Skin of body (tissue), 2 donors: ENCODE measurements around the gene CCDC9B. TPM values are rescaled to one million over a fixed set of nuclear protein-coding genes. Genes with fewer than 3 reads are reported as not detected.
A peak's percentile ranks its signal among the peaks of the same experiment; 100 is the strongest.

Experiments
- DNase-seq: peaks from one replicate; lab custom pipeline; 2025; lab: John Stamatoyannopoulos, UW
- total RNA-seq: library from RNA; depleted of rRNA; stranded (reverse); fragments of >200 nt; gene quantifications from one replicate; pipeline ENCODE4 v1.2.3, GENCODE V29; 2014

CCDC9B gene
- total RNA-seq, 1 donor from 2014 or later, result 5.3 TPM

DNA sequence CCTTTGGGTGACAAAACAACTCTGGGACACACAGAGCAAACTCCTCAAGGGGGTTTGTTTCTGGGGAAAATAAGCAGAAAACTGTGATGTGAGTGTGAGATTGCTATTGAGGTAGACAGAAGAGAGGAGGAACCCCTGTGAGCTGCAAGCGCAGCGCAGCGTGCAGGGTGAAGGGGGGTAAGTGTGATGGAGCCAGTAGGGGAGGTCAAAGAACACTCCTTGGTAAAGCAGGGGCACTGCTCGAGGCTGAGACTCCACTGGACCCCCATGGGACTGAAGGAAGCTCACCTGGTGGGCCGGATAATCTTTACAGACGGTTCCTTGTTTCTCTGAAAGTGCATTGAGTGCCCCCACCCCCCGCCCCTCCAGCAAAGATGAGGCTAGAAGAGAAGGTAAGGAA lies 9.7 kb downstream of the CCDC9B start:
- no peak for DNase-seq

DNA sequence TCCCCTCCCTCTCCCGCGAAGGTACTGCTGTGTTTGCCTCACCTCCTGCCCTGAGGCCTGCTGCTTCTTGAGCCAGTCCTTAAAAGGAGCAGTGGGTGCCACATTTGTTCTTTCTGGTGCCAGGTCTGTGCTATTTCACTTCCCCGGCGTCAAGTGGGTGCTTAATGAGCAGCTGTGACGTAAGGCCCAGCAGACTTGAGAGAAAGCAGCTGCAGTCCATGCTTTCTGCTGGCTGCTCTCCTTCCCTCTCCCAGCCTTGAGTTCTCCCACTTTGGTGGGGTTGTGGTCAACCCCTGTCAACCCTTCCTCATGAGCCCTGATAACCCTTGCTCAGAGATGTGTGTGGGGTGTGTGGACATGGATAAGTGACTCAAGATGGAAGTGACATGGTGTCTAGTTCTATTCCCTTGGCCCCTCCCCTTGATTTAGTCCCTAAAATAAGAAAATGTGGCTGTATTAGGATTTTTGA lies 10.3 kb downstream of the CCDC9B start:
- DNase-seq, result no peak

- DNase-seq, result no peak
These were observed 10.9 kb downstream of the CCDC9B start for GRCh38 chr15:40329804-40330203.

DNA sequence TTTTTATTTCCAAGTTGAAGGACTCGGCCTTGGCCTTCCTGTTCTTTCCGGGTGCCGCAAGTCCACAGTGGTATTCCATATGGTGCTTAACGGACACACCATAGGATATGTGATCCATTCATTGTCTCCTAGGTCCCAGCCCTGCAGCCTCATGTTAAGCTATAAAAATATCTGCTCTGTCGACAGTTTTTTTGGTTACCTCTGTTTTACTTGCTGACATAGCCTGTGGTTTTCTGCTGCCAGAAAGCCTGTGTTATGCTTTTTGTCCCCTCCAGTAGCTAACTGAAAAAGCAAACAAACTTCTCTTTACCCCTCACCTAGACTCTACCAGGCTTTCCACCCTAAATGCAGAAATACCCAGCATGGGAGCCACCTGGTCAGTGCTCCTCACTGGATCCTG lies 12.0 kb downstream of the CCDC9B start:
- DNase-seq, result no peak

DNA sequence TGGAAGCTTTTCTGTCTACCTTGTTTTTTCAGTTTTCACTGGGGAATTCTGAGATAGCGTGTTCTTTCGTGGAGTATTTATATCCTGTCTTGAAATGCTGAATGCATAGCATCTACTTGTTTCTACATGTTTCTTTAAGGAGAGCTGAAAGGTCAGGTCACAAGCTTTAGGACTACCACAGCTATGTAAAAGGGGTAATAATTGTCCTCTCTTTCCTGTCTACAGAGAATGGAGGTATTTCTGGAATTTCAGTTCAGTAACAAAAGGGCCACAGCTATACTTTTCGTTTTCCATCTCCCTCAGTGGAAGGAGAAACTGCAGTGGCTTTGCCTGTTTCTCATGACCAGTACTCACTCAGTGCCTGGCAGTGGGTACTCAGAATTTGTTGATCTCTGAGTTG lies 12.6 kb downstream of the CCDC9B start:
- no peak for DNase-seq

- DNase-seq, result no peak
These were observed 13.3 kb downstream of the CCDC9B start for GRCh38 chr15:40327457-40327856.

GRCh38 chr15:40325700-40326099 lies 15.0 kb downstream of the CCDC9B start:
- no peak for DNase-seq

GRCh38 chr15:40325188-40325587 lies 15.6 kb downstream of the CCDC9B start:
- no peak for DNase-seq

GRCh38 chr15:40323953-40324937 lies 16.5 kb downstream of the CCDC9B start:
- no peak for DNase-seq

GRCh38 chr15:40323239-40323952 lies 17.3 kb downstream of the CCDC9B start, which contains the start of gene INAFM2:
Gene INAFM2 (plus strand): TSS chr15:40323692. CDS start chr15:40324056, 364 bp downstream.
- DNase-seq, result peak; percentile 88

DNA sequence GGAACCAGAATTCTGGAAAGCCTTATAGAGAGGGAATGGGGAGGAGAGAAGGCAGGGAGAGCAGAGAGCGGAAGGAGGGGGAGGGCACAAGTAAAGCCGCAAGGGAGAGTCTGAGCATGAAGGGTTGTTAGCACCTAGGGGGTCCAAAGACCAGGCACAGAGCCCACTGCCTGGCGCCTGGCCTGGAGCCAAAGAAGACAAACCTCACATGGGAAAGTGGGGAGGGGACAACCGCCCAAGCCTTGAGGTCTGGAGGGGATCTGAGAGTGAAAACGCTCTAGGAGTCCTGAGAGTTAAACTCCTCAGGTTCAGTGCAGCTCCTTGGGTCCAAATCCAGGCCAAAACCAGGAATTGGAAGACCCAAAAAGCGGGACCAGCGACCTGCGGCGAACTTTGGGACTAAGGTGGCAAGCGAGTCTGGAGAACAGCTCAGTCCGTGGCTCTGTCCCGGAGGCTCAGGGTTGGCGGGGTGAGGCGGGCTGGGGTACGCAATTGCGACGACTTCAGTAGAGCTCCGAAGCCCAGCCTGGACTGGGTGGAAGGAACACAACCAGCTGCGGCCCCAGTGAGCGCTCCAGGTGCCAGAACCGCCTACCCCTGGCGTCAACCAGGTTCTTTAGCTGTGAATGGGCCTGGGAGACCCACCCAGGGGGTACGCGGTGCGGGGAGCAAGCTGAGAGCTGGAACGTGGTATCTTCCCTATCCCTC lies 18.1 kb downstream of the CCDC9B start:
- DNase-seq, result no peak

DNA sequence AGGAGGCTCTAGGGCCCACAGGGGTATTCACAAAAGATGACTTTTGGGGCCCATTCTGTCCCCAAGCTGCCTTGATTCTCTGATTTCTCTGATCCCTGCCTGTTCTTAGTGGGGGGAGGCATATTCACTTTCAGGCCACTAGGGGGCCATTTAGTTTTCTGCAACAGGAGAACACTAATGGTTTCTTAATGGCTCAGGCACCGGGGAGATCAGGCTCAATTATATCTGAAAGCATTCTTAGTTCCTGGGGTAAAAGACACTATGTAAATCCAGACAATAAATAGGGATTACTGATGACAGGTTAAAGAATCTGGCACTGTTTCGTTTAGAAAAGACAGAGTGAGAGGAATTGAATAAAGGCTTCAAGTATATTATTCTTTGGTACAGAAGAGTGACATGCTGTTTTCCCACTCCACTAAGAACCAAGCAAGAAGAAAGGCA lies 19.8 kb downstream of the CCDC9B start:
- DNase-seq, result peak; percentile 61

DNA sequence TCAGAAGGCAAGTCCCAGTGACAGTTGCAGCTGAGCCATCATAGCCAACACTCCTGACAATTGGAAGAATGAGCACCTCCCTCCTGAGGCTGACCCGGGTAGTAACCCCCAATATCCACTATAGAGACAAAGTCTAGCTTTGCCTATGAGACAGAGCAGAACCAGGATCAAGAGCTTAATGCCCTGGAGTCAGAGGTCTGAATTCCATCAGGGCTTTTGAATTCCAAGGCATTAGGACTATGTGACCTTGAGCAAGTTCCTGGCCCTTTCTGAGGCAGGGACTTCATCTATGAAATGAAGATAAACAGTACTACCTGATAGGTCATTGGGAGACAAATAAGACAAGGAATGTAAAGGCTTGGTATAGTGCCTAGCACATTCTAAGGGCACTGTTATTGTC lies 20.3 kb downstream of the CCDC9B start:
- DNase-seq, result no peak

DNA sequence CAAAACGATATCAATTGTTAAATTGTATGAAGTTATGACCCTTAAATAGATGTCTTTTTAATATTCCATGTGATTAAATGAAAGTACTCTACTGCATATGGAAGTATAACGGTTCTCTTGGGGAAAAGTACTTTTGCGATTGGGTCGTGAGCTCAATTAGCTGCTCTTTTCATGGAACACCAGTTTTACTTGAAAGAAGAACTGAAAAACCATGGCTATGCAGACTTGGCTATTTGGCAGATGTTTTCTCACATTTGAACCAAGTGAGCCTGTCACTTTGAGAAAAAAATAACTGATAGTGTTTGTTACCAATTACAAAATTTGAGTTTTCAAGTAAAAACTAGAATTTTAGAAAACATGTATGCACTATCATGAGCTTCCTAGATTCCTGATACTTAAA lies 23.2 kb downstream of the CCDC9B start:
- no peak for DNase-seq

DNA sequence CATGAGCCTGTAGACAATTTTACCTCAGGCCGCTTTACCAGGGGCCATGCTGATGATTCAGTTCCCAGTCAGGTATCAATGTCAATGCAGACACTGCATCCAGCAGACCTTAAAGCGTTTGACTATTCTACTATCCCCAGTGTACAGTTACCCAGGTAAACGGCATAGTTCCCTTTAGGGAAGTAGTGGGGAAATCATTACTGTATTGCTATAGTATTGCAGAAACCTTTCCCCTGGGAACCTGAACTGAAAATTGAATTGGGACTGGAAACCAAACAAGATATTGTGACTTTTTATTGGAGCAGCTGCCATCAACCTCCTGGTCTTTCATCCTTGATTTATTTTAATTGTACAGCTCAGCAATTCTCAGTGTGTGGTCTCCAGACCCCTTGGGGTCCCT lies 23.8 kb downstream of the CCDC9B start:
- DNase-seq, result no peak

DNA sequence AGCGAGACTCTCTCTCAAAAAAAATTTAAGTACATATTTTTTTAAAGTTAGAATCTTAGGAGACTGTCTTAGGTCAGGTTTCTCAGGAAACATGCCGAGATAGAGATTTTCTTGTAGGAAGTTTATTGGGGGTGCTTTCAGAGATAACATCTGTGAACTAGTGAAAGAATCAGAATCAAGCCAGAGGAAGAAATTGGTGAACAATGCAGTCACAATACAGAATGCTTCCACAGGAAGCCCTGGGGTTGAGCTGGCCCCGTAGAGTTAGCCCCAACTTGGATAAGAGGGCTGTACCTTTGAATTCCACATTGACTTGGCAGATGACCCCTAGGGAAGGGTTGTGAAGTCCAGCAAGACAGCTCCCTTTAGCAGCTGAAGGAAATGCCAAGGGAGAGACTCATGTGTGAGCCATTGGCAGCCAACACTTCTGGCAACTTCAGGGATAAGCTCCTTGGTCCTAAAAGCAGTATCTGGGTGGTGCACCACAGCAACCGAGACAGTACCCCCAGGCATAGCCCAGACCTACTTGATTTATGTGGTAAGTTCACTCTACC lies 25.9 kb downstream of the CCDC9B start:
- no peak for DNase-seq

- no peak for DNase-seq
These were observed 27.0 kb downstream of the CCDC9B start for GRCh38 chr15:40313531-40314398.

- no peak for DNase-seq
These were observed 28.2 kb downstream of the CCDC9B start for GRCh38 chr15:40312370-40313158.

DNA sequence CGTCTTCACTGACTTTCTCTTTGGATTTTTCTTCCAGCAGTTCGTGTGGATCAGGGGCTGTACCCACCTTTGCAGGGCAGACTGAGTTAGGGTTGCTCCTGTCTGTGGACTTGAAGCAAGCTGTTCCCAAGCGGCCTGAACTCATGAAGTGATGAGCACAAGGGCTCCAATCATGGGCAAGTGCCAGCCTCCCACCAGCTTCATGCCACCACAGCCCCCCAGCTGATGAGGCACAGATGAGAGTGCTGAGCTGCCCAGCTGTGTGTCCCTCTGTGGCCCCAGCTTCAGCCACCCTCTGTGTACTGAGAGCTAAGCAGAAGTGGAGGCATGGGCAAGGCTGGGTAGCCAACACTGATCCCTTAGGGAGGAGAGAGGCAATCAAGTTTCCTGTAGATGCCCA lies 29.7 kb downstream of the CCDC9B start:
- DNase-seq, result no peak
